ENCODE data around the gene KLC4.

The KLC4 gene

GRCh38 chr6:43053545-43054205 lies 5.8 kb upstream of the KLC4 start, which contains the start of gene CUL7:
TSS of gene CUL7 (minus strand) at chr6:43053851. CDS start at chr6:43052788, 1,063 bp downstream.
- DNase-seq (ENCODE audit: extremely low read depth, low read depth), result peak; percentile 78
- TF ChIP-seq, protein P1, sequence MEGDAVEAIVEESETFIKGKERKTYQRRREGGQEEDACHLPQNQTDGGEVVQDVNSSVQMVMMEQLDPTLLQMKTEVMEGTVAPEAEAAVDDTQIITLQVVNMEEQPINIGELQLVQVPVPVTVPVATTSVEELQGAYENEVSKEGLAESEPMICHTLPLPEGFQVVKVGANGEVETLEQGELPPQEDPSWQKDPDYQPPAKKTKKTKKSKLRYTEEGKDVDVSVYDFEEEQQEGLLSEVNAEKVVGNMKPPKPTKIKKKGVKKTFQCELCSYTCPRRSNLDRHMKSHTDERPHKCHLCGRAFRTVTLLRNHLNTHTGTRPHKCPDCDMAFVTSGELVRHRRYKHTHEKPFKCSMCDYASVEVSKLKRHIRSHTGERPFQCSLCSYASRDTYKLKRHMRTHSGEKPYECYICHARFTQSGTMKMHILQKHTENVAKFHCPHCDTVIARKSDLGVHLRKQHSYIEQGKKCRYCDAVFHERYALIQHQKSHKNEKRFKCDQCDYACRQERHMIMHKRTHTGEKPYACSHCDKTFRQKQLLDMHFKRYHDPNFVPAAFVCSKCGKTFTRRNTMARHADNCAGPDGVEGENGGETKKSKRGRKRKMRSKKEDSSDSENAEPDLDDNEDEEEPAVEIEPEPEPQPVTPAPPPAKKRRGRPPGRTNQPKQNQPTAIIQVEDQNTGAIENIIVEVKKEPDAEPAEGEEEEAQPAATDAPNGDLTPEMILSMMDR (IDR thresholded peaks at IDR 0.05; ENCODE audit: low read depth, low read length, missing control alignments), result no peak
- H3K4me3 ChIP-seq (replicated peaks; ENCODE audit: low read depth, low read length), result peak within 1 kb of the TSS; percentile 74

- peak overlapping the region; percentile 74 for H3K4me3 ChIP-seq (replicated peaks; ENCODE audit: low read depth, low read length)
- TF ChIP-seq, protein P1 (IDR thresholded peaks at IDR 0.05; ENCODE audit: low read depth, low read length, missing control alignments), result no peak
- DNase-seq (ENCODE audit: extremely low read depth, low read depth), result no peak
These were observed 5.1 kb upstream of the KLC4 start for GRCh38 chr6:43054206-43054943.

DNA sequence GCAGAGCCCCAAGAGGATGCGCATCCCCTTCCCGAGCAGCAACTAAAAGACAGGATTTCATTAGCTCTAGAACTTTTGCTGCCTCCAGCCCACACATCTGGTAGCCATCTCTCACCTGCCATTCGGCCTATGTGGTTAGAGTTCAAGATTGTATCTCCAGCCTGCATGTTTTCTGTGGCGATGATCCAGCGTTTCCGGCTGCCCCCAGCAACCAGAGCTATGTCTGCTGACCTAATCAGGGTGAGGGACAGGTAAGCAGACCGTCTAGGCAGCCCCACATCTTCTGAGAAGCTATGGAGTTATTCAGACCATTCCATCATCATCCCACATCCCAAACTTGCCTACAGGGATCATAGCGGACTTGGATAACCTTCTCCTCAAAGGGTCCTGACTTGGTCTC lies 3.5 kb upstream of the KLC4 start:
- no peak for DNase-seq (ENCODE audit: extremely low read depth, low read depth)
- TF ChIP-seq, protein P1 (IDR thresholded peaks at IDR 0.05; ENCODE audit: low read depth, low read length, missing control alignments), result no peak
- no peak overlapping the region for H3K4me3 ChIP-seq (replicated peaks; ENCODE audit: low read depth, low read length)

DNA sequence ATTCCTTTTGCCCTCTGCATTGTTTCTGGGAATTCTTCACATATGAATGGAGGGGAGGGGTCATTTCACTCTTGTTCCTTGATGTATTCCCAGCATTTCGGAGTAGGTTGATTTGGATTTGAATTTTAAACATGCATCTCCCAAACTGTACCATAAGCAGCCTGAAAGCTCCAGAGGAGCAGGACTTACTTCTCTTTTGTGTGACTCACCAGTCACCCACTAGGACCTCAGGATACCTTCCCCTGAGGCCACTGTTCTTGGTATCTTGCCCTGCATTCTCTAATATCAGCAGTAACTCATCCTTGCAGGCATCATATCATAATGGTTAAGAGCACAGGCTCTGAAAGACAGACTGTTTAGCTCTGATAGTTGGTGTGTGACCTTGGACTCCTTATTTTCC lies 900 bp upstream of the KLC4 start:
- no peak for DNase-seq (ENCODE audit: extremely low read depth, low read depth)
- peak overlapping the region; percentile 100 for H3K4me3 ChIP-seq (replicated peaks; ENCODE audit: low read depth, low read length)
- TF ChIP-seq, protein P1 (IDR thresholded peaks at IDR 0.05; ENCODE audit: low read depth, low read length, missing control alignments), result no peak

DNA sequence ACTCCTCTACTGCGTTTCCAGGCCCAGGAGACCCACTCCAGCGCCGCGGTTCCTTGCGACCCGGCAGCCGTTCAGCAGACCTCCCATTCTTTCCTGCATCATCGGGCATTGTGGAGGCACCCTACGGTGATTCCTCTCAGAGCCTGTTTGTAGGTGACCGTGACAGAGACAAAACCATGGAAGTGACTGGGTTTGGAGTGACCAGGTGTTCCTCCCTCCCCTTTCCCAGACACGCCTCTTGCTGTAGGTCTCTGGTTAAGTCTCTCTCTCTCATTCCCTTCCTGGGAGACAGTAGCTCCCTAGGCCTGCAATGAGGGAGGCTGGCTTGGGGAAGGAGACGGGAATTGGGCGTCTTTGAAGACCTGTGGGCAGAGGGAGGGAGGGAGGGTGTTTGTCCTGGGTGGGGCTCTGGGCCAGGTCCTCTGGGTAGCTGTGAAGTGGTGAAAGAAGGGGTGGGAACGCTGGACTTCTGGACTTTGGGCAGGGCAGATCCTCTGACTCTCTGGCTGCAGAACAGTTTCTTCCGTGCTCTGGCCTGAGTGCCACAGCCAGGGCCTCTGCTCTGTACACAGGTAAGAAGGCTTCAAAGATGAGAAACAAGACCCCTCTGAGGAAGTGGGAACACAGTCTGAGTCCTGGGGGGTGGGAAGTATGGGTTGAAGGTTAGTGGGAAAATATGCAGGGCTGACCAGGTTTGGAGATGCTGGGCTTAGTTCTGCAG lies 763 bp downstream of the KLC4 start:
- no peak for DNase-seq (ENCODE audit: extremely low read depth, low read depth)
- TF ChIP-seq, protein P1 (IDR thresholded peaks at IDR 0.05; ENCODE audit: low read depth, low read length, missing control alignments), result no peak

GRCh38 chr6:43060755-43061633 lies 1.6 kb downstream of the KLC4 start:
- no peak overlapping the region for H3K4me3 ChIP-seq (replicated peaks; ENCODE audit: low read depth, low read length)
- TF ChIP-seq, protein P1 (IDR thresholded peaks at IDR 0.05; ENCODE audit: low read depth, low read length, missing control alignments), result no peak
- DNase-seq (ENCODE audit: extremely low read depth, low read depth), result no peak

More for the DNA sequence above, 763 bp downstream of the KLC4 start:
- H3K4me3 ChIP-seq (replicated peaks; ENCODE audit: low read depth, low read length), result peak overlapping the region; percentile 100
